Measurements from ENCODE around the gene PCGF2.

GRCh38 chr17:38712593-38712992 lies 35.5 kb downstream of the PCGF2 start:
- TF ChIP-seq CTCF (IDR thresholded peaks at IDR 0.05; ENCODE audit: low read length) (no peak), EZH2 (IDR thresholded peaks at IDR 0.05; ENCODE audit: borderline replicate concordance, low read length) (no peak)

Measured in OCI-LY1 (cell line).